ENCODE measurements around the gene SST. TPM values are rescaled to one million over a fixed set of nuclear protein-coding genes. Genes with fewer than 3 reads are reported as not detected.

SST gene
- total RNA-seq, 1 donor from 2014 or later = 84.3 TPM

DNA sequence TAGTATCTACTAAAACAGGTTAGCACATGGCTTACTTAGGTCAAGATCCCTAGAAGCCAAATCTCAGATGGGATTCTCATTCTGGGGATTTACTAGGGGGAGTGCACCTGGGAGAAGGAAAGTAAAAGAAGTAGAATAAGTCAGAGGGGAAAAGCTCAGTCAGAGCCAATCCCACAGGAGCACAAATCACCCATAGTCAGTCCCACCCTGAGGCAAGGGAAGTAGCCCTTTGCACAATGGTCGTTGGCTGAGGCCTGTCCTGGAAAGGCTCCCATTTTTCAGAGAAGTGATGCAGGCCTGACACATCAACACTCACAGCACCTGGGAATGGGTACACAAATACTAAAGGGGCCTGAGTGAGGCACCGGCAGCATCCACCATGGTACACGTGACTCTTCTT lies 39.8 kb downstream of the SST start:
- TF ChIP-seq, protein P1, sequence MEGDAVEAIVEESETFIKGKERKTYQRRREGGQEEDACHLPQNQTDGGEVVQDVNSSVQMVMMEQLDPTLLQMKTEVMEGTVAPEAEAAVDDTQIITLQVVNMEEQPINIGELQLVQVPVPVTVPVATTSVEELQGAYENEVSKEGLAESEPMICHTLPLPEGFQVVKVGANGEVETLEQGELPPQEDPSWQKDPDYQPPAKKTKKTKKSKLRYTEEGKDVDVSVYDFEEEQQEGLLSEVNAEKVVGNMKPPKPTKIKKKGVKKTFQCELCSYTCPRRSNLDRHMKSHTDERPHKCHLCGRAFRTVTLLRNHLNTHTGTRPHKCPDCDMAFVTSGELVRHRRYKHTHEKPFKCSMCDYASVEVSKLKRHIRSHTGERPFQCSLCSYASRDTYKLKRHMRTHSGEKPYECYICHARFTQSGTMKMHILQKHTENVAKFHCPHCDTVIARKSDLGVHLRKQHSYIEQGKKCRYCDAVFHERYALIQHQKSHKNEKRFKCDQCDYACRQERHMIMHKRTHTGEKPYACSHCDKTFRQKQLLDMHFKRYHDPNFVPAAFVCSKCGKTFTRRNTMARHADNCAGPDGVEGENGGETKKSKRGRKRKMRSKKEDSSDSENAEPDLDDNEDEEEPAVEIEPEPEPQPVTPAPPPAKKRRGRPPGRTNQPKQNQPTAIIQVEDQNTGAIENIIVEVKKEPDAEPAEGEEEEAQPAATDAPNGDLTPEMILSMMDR (IDR thresholded peaks at IDR 0.05; ENCODE audit: unreplicated experiment) = no peak
- DNase-seq (ENCODE audit: low spot score, unreplicated experiment) = no peak
- peaks cover 5% of the 10 kb centered on the region for H3K9me3 Mint-ChIP-seq (ENCODE audit: low read depth)
- peaks cover 3% of the 10 kb centered on the region for H3K4me1 Mint-ChIP-seq (ENCODE audit: low read depth)
- H3K4me3 Mint-ChIP-seq (ENCODE audit: low read depth) = no peak overlapping the region
- H3K36me3 Mint-ChIP-seq (ENCODE audit: insufficient read depth) = no peaks in the 10 kb centered on the region
- H3K27me3 Mint-ChIP-seq = peaks cover 6% of the 10 kb centered on the region
- no peak overlapping the region for H3K27ac Mint-ChIP-seq

GRCh38 chr3:187629711-187630110 lies 40.5 kb downstream of the SST start:
- no peak for DNase-seq (ENCODE audit: low spot score, unreplicated experiment)
- H3K36me3 Mint-ChIP-seq (ENCODE audit: insufficient read depth) = no peaks in the 10 kb centered on the region
- TF ChIP-seq, protein P1 (IDR thresholded peaks at IDR 0.05; ENCODE audit: unreplicated experiment) = no peak
- no peaks in the 10 kb centered on the region for H3K9me3 Mint-ChIP-seq (ENCODE audit: low read depth)
- H3K27me3 Mint-ChIP-seq = peaks cover 6% of the 10 kb centered on the region
- peaks cover 3% of the 10 kb centered on the region for H3K4me1 Mint-ChIP-seq (ENCODE audit: low read depth)
- H3K27ac Mint-ChIP-seq = no peak overlapping the region
- no peak overlapping the region for H3K4me3 Mint-ChIP-seq (ENCODE audit: low read depth)

- Mint-ChIP-seq H3K27me3 (peaks cover 6% of the 10 kb centered on the region), H3K4me1 (ENCODE audit: low read depth) (peaks cover 5% of the 10 kb centered on the region), H3K4me3 (ENCODE audit: low read depth) (no peak overlapping the region), H3K36me3 (ENCODE audit: insufficient read depth) (no peaks in the 10 kb centered on the region), H3K9me3 (ENCODE audit: low read depth) (no peaks in the 10 kb centered on the region), H3K27ac (no peak overlapping the region)
- TF ChIP-seq, protein P1 (IDR thresholded peaks at IDR 0.05; ENCODE audit: unreplicated experiment) = no peak
- no peak for DNase-seq (ENCODE audit: low spot score, unreplicated experiment)
These were observed 42.0 kb downstream of the SST start for GRCh38 chr3:187628169-187628568.

GRCh38 chr3:187626581-187626980 lies 43.6 kb downstream of the SST start:
- Mint-ChIP-seq H3K36me3 (ENCODE audit: insufficient read depth) (no peaks in the 10 kb centered on the region), H3K9me3 (ENCODE audit: low read depth) (no peaks in the 10 kb centered on the region), H3K4me3 (ENCODE audit: low read depth) (no peak overlapping the region), H3K4me1 (ENCODE audit: low read depth) (peaks cover 2% of the 10 kb centered on the region), H3K27me3 (peaks cover 9% of the 10 kb centered on the region), H3K27ac (no peak overlapping the region)
- TF ChIP-seq, protein P1 (IDR thresholded peaks at IDR 0.05; ENCODE audit: unreplicated experiment) = no peak
- DNase-seq (ENCODE audit: low spot score, unreplicated experiment) = no peak

DNA sequence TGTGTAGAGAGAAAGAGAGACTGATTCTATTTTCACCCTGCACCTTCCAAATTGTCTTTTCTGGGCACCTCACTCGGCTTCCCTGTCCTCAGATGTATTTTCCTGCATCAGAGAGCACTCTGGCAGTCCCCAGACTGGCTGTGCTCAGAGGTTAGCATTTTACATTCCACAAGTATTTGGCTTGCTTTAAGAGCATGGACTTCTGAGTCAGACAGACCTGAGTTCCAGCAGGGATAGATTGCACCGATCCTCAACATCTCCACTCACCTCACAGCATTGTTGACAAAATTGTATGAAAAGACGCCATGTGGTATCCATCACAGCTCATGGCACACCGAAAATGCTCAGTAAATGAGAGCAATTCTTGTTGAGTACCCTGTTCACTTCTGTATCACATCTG lies 45.6 kb downstream of the SST start:
- no peak overlapping the region for H3K4me3 Mint-ChIP-seq (ENCODE audit: low read depth)
- H3K4me1 Mint-ChIP-seq (ENCODE audit: low read depth) = peaks cover 2% of the 10 kb centered on the region
- peaks cover 3% of the 10 kb centered on the region for H3K27me3 Mint-ChIP-seq
- H3K36me3 Mint-ChIP-seq (ENCODE audit: insufficient read depth) = no peaks in the 10 kb centered on the region
- TF ChIP-seq, protein P1 (IDR thresholded peaks at IDR 0.05; ENCODE audit: unreplicated experiment) = no peak
- H3K27ac Mint-ChIP-seq = no peak overlapping the region
- H3K9me3 Mint-ChIP-seq (ENCODE audit: low read depth) = no peaks in the 10 kb centered on the region
- DNase-seq (ENCODE audit: low spot score, unreplicated experiment) = no peak

Measured in progenitor cell of endocrine pancreas (in vitro differentiated cells).